Measurements from ENCODE around the gene GABRG1. TPM values are rescaled to one million over a fixed set of nuclear protein-coding genes. Genes with fewer than 3 reads are reported as not detected.

GABRG1 gene
- polyA plus RNA-seq, 4 donors = 0.01 to 0.04 TPM; not detected in 2

DNA sequence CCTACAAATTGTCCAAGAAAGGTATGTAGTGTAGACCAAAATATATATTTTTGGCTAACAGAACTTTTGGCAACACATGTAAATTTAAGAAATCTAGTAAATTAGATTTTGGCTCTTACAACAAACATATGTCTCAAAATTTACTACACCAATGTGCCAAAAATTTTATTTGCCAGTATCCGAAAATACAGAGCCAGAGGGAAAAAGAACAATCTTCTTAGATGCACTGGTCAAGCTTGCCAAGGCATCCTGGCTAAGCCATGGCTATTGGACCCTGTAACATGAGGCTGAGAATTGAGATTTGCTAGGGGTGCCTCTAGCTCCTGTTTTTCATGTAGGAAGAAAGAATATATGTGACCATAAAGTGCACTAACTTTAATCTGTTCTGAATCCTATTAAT is 91.8 kb downstream of the GABRG1 start:
- DNase-seq (no peak), FAIRE-seq (no peak)
- no peak overlapping the region for H3K27ac ChIP-seq (ENCODE audit: low read depth in 1 of 3, low read length in 2 of 3)
- H3K4me3 ChIP-seq (ENCODE audit: low read depth in 1 of 3, low read length in 3 of 3) = no peak overlapping the region
- no peaks in the 10 kb centered on the region for H3K9me3 ChIP-seq (ENCODE audit: control insufficient read depth in 2 of 2, insufficient read depth in 1 of 2, low read depth in 1 of 2, low read length in 1 of 2)
- 66 to 71% (median 70%) methylated on average over 1 of the region's 1 CpG for WGBS, 3 donors
- no peaks in the 10 kb centered on the region for H3K27me3 ChIP-seq (ENCODE audit: control insufficient read depth in 3 of 3, insufficient read depth in 3 of 3, low read length in 3 of 3)
- no peaks in the 10 kb centered on the region for H3K4me1 ChIP-seq (ENCODE audit: control insufficient read depth in 3 of 3, insufficient read depth in 2 of 3, low read depth in 1 of 3, low read length in 2 of 3)
- H3K36me3 ChIP-seq (ENCODE audit: control insufficient read depth in 3 of 3, insufficient read depth in 2 of 3, low read depth in 1 of 3, low read length in 3 of 3) = no peaks in the 10 kb centered on the region

DNA sequence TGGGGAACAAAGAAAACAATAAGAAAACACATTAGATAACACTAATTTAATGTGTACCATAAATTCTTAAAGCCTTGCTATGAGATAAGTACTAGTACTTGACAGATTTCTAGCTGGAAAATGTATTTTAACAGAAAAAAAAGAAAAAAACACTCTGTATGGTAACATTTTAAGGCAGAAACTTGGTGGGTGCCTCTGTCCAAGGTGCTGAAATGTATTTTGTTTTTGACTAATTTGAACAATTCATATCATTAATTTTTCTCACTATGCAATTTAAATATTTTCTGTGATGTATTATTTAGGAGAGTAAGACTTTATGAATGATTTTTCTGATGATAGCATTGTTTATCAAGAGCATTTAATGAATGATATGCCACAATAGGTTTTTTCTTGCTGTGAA is 107.5 kb downstream of the GABRG1 start:
- DNase-seq (peak in 1 of 2 donors; percentile 5), FAIRE-seq (no peak)
- H3K4me1 ChIP-seq (ENCODE audit: control insufficient read depth in 3 of 3, insufficient read depth in 2 of 3, low read depth in 1 of 3, low read length in 2 of 3) = no peaks in the 10 kb centered on the region
- H3K27ac ChIP-seq (ENCODE audit: low read depth in 1 of 3, low read length in 2 of 3) = no peak overlapping the region
- H3K4me3 ChIP-seq (ENCODE audit: low read depth in 1 of 3, low read length in 3 of 3) = no peak overlapping the region
- H3K36me3 ChIP-seq (ENCODE audit: control insufficient read depth in 3 of 3, insufficient read depth in 2 of 3, low read depth in 1 of 3, low read length in 3 of 3) = no peaks in the 10 kb centered on the region
- no peaks in the 10 kb centered on the region for H3K27me3 ChIP-seq (ENCODE audit: control insufficient read depth in 3 of 3, insufficient read depth in 3 of 3, low read length in 3 of 3)
- no peaks in the 10 kb centered on the region for H3K9me3 ChIP-seq (ENCODE audit: control insufficient read depth in 2 of 2, insufficient read depth in 1 of 2, low read depth in 1 of 2, low read length in 1 of 2)

DNA sequence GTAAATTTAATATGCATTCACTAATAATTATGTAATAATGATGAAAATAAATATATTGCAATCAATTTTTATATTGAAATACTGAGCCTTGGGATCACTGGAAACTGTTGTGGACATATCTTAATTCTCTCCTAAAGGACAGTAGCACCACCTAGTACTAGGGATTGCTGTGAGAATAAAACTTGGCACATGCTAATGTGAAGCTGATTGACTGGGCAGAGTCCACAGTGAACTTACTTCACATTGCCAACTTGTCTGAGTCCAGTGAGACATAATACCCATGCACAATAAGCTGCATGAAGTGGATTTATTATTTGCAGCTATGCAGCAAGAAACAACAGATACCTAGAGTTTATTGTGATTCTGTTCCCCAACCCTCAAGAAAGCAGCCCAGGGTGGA is 131.1 kb downstream of the GABRG1 start:
- no peak for FAIRE-seq
- no peaks in the 10 kb centered on the region for H3K4me1 ChIP-seq (ENCODE audit: control insufficient read depth in 3 of 3, insufficient read depth in 2 of 3, low read depth in 1 of 3, low read length in 2 of 3)
- H3K9me3 ChIP-seq (ENCODE audit: control insufficient read depth in 2 of 2, insufficient read depth in 1 of 2, low read depth in 1 of 2, low read length in 1 of 2) = no peaks in the 10 kb centered on the region
- no peak overlapping the region for H3K4me3 ChIP-seq (ENCODE audit: low read depth in 1 of 3, low read length in 3 of 3)
- no peaks in the 10 kb centered on the region for H3K36me3 ChIP-seq (ENCODE audit: control insufficient read depth in 3 of 3, insufficient read depth in 2 of 3, low read depth in 1 of 3, low read length in 3 of 3)
- DNase-seq = peak; percentile 4 to 9
- no peak overlapping the region for H3K27ac ChIP-seq (ENCODE audit: low read depth in 1 of 3, low read length in 2 of 3)
- no peaks in the 10 kb centered on the region for H3K27me3 ChIP-seq (ENCODE audit: control insufficient read depth in 3 of 3, insufficient read depth in 3 of 3, low read length in 3 of 3)

DNA sequence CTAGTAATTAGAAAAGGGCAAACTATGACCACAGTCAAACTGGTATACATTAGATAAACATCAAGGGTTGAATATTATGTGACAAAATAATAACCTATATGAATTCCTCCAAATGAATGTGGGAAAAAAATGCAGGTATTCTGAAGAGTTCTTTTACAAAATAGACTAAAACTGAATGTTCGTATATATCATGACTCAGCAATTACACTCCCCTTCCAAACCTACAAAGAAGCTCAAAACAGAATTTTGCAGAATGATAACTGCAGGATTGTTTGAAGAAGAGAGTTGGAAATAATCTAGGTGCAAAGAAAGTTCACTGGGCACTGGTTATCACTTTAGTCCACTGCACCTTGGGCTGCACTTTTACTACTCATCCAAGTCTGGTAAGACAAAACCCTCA is 134.1 kb downstream of the GABRG1 start:
- H3K9me3 ChIP-seq (ENCODE audit: control insufficient read depth in 2 of 2, insufficient read depth in 1 of 2, low read depth in 1 of 2, low read length in 1 of 2) = no peaks in the 10 kb centered on the region
- FAIRE-seq = no peak
- H3K4me1 ChIP-seq (ENCODE audit: control insufficient read depth in 3 of 3, insufficient read depth in 2 of 3, low read depth in 1 of 3, low read length in 2 of 3) = no peaks in the 10 kb centered on the region

DNA sequence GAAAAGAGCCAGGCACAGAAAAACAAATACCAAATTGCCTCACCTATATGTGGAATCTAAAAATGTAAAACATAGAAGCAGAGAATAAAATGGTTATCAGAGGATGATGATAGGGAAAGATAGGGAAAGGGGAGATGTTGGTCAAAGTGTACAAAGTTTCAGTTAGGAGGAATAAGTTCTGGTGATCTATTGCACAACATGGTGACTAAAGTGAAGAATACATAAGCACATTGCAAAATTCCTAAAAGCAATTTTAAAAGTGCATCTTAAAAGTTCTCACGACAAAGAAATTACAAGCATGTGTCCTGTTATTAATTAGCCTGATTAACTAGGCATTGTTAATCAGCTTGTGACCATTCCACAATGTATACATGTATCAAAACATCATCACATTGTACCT is 136.0 kb downstream of the GABRG1 start:
- H3K4me3 ChIP-seq (ENCODE audit: low read depth in 1 of 3, low read length in 3 of 3) = no peak overlapping the region
- no peaks in the 10 kb centered on the region for H3K36me3 ChIP-seq (ENCODE audit: control insufficient read depth in 3 of 3, insufficient read depth in 2 of 3, low read depth in 1 of 3, low read length in 3 of 3)
- H3K27me3 ChIP-seq (ENCODE audit: control insufficient read depth in 3 of 3, insufficient read depth in 3 of 3, low read length in 3 of 3) = no peaks in the 10 kb centered on the region
- WGBS, 3 donors = 71 to 88% (median 77%) methylated on average over 1 of the region's 1 CpG
- no peaks in the 10 kb centered on the region for H3K4me1 ChIP-seq (ENCODE audit: control insufficient read depth in 3 of 3, insufficient read depth in 2 of 3, low read depth in 1 of 3, low read length in 2 of 3)
- H3K9me3 ChIP-seq (ENCODE audit: control insufficient read depth in 2 of 2, insufficient read depth in 1 of 2, low read depth in 1 of 2, low read length in 1 of 2) = no peaks in the 10 kb centered on the region
- DNase-seq = no peak
- FAIRE-seq = no peak
- no peak overlapping the region for H3K27ac ChIP-seq (ENCODE audit: low read depth in 1 of 3, low read length in 2 of 3)

More for the DNA sequence above, 134.1 kb downstream of the GABRG1 start:
- WGBS, 3 donors = 71 to 74% (median 73%) methylated on average over 1 of the region's 1 CpG
- no peak overlapping the region for H3K4me3 ChIP-seq (ENCODE audit: low read depth in 1 of 3, low read length in 3 of 3)
- H3K27ac ChIP-seq (ENCODE audit: low read depth in 1 of 3, low read length in 2 of 3) = no peak overlapping the region
- no peaks in the 10 kb centered on the region for H3K36me3 ChIP-seq (ENCODE audit: control insufficient read depth in 3 of 3, insufficient read depth in 2 of 3, low read depth in 1 of 3, low read length in 3 of 3)
- DNase-seq = no peak
- H3K27me3 ChIP-seq (ENCODE audit: control insufficient read depth in 3 of 3, insufficient read depth in 3 of 3, low read length in 3 of 3) = no peaks in the 10 kb centered on the region
